ENCODE measurements around the gene KICS2.

KICS2 gene

GRCh38 chr12:64229796-64230195, 7.7 kb upstream of the KICS2 start:
- DNase-seq (ENCODE audit: low read depth), result no peak
- no peak for TF ChIP-seq POLR2A (IDR thresholded peaks at IDR 0.05; ENCODE audit: extremely low read depth, insufficient read length)
- TF ChIP-seq MAX (IDR thresholded peaks at IDR 0.05; ENCODE audit: low read depth, low read length), result no peak
- no peak for TF ChIP-seq MYC (IDR thresholded peaks at IDR 0.05; ENCODE audit: low read depth, low read length)
- no peak for TF ChIP-seq CTCF (IDR thresholded peaks at IDR 0.05; ENCODE audit: low read depth, low read length)

GRCh38 chr12:64229240-64229639, 7.1 kb upstream of the KICS2 start:
- TF ChIP-seq CTCF (IDR thresholded peaks at IDR 0.05; ENCODE audit: low read depth, low read length) (no peak), MYC (IDR thresholded peaks at IDR 0.05; ENCODE audit: low read depth, low read length) (no peak), POLR2A (IDR thresholded peaks at IDR 0.05; ENCODE audit: extremely low read depth, insufficient read length) (no peak), MAX (IDR thresholded peaks at IDR 0.05; ENCODE audit: low read depth, low read length) (no peak)
- H3K4me3 ChIP-seq (ENCODE audit: low read depth, low read length), result no peak overlapping the region
- DNase-seq (ENCODE audit: low read depth), result no peak

More at GRCh38 chr12:64229796-64230195, 7.7 kb upstream of the KICS2 start:
- H3K4me3 ChIP-seq (ENCODE audit: low read depth, low read length), result no peak overlapping the region

GRCh38 chr12:64225626-64226025, 3.5 kb upstream of the KICS2 start:
- TF ChIP-seq MYC (IDR thresholded peaks at IDR 0.05; ENCODE audit: low read depth, low read length) (no peak), MAX (IDR thresholded peaks at IDR 0.05; ENCODE audit: low read depth, low read length) (no peak), POLR2A (IDR thresholded peaks at IDR 0.05; ENCODE audit: extremely low read depth, insufficient read length) (no peak), CTCF (IDR thresholded peaks at IDR 0.05; ENCODE audit: low read depth, low read length) (no peak)
- no peak overlapping the region for H3K4me3 ChIP-seq (ENCODE audit: low read depth, low read length)
- DNase-seq (ENCODE audit: low read depth), result no peak

- H3K4me3 ChIP-seq (ENCODE audit: low read depth, low read length), result peak overlapping the region; percentile 68
- DNase-seq (ENCODE audit: low read depth), result peak; percentile 72
Measured at GRCh38 chr12:64221651-64222008, 466 bp downstream of the KICS2 start.

GRCh38 chr12:64220046-64220445, 2.0 kb downstream of the KICS2 start:
- DNase-seq (ENCODE audit: low read depth), result no peak
- H3K4me3 ChIP-seq (ENCODE audit: low read depth, low read length), result no peak overlapping the region
- TF ChIP-seq MAX (IDR thresholded peaks at IDR 0.05; ENCODE audit: low read depth, low read length) (no peak), MYC (IDR thresholded peaks at IDR 0.05; ENCODE audit: low read depth, low read length) (no peak), CTCF (IDR thresholded peaks at IDR 0.05; ENCODE audit: low read depth, low read length) (no peak), POLR2A (IDR thresholded peaks at IDR 0.05; ENCODE audit: extremely low read depth, insufficient read length) (no peak)

More at GRCh38 chr12:64221651-64222008, 466 bp downstream of the KICS2 start:
- TF ChIP-seq CTCF (IDR thresholded peaks at IDR 0.05; ENCODE audit: low read depth, low read length) (no peak), MAX (IDR thresholded peaks at IDR 0.05; ENCODE audit: low read depth, low read length) (0 out of 2 replicates have a peak, but pooled peaks have one; percentile 20), POLR2A (IDR thresholded peaks at IDR 0.05; ENCODE audit: extremely low read depth, insufficient read length) (no peak)

- DNase-seq (ENCODE audit: low read depth), result no peak
- no peak overlapping the region for H3K4me3 ChIP-seq (ENCODE audit: low read depth, low read length)
- TF ChIP-seq POLR2A (IDR thresholded peaks at IDR 0.05; ENCODE audit: extremely low read depth, insufficient read length) (no peak), MAX (IDR thresholded peaks at IDR 0.05; ENCODE audit: low read depth, low read length) (no peak), CTCF (IDR thresholded peaks at IDR 0.05; ENCODE audit: low read depth, low read length) (no peak), MYC (IDR thresholded peaks at IDR 0.05; ENCODE audit: low read depth, low read length) (no peak)
Measured at GRCh38 chr12:64219145-64219544, 3.0 kb downstream of the KICS2 start.

Data from NB4 (cell line).